Fibroblast of gingiva (primary cell): ENCODE measurements around the gene THUMPD2.
"Not testable (repeated sequence)": the region's sequence is repeated elsewhere in the genome, so short reads cannot be mapped to it uniquely, and the experiment has no call there.

ENCODE experiments used
- DNase-seq: peaks from one replicate; pipeline ENCODE4 v3.0.0-alpha.2; 2011; ENCODE audit warnings: low read depth

THUMPD2 gene, protein sequence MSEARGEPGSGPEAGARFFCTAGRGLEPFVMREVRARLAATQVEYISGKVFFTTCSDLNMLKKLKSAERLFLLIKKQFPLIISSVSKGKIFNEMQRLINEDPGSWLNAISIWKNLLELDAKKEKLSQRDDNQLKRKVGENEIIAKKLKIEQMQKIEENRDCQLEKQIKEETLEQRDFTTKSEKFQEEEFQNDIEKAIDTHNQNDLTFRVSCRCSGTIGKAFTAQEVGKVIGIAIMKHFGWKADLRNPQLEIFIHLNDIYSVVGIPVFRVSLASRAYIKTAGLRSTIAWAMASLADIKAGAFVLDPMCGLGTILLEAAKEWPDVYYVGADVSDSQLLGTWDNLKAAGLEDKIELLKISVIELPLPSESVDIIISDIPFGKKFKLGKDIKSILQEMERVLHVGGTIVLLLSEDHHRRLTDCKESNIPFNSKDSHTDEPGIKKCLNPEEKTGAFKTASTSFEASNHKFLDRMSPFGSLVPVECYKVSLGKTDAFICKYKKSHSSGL

DNA sequence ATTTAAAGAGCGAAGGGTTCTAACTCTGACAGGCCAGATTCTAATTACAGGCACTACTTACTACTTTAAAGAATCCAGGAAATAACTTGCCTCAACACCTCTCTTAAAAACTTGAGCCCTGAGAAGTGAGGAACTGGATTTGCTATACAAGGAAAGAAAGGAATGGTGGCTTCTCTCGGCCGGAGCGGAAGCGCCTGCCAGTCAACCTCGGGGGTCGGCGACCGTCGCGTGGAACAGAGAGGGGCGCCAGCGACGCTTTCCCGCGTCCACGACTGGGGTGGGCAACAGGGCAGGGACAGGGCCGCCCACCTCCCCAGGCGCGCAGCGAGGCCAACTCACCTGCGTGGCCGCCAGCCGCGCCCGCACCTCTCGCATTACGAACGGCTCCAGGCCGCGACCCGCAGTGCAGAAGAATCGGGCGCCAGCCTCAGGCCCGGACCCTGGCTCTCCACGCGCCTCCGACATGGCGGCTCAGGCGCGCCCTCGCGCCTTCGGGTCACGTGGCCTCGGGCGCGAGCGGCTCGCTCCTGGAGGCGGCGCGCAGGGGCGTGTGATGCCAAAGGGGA is at the start of gene THUMPD2:
Gene THUMPD2, minus strand, starts transcription at position 484 of the 566 bp plus-strand sequence. Its CDS starts 19 bp downstream, at position 465.
- peak; percentile 72 for DNase-seq

DNA sequence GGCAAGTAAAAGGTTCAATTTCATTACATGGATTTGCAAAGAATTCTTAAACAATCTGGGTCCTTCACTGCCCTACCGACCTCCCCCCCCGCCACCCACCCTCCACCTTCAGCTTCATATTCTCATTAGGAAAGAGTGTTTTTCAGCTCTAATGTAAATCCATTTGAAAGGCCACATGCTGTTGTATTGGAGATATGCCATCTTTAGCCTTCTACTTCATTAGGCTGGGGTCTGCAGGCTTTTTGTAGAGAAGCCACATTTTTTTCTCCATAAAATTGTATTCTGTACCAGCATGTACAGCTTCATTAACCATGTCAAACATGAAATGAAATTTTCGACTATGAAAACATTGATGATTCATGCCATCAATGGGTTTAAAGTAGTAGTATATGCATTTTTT is 42.8 kb upstream of the THUMPD2 start:
- DNase-seq, result no peak

DNA sequence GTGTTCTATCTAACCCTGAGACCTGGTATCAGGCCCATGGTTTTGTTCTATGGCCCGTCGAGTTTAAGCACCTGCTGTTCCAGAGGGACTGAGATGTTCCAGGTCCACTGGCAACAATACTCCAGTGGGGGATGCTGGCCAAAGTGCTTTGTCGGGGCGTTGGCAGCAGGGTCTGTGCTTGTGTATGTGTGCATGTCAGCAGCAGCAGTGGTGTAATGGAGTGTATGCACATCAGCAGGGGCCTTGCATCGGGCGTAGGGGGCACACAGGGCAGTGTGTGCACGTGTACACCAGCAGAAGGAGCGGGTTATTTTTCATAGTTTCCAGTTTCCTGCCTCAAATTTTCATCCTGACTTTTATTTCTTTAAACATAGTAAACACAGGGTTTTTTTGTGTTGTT is 37.8 kb upstream of the THUMPD2 start:
- DNase-seq, result no peak

DNA sequence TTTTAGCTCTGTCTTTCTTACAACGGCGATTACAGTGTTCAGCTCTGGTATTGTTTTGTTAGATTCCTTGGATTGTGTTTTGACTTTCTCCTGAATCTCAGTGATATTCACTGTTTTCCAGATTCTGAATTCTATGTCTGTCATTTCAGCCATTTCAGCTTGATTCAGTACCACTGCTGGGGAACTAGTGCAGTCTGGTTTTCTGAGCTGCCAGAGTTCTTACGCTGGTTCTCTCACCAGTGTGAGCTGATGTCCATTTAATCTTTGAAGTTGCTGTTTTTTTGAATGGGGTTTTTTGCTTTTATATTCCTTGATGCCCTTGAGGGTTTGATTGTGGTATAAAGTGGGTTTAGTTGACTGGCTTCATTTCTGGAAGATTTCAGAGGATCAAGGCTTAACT is 37.4 kb upstream of the THUMPD2 start:
- no peak for DNase-seq

DNA sequence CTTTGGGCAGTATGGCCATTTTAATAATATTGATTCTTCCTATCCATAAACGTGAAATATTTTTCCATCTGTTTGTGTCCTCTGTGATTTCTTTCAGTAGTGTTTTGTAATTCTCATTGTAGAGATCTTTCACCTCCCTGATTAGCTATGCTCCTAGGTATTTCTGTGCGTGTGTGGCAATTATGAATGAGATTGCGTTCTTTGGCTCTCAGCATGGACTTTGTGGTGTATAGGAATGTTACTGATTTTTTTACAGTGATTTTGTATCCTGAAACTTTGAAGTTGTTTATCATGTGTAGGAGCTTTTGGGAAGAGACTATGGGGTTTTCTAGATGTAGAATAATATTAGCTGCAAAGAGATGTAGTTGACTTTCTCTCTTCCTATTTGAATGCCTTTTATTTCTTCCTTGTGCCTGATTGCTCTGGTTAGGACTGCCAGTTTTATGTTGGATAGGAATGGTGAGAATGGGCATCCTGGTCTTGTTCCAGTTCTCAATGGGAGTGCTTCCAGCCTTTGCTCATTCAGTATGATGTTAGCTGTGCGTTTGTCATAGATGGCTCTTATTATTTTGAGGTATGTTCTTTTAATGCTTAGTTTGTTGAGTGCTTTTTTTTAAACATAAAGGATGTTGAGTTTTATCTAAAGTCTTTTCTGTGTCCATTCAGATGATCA is 27.0 kb upstream of the THUMPD2 start:
- peak; percentile 15 for DNase-seq

DNA sequence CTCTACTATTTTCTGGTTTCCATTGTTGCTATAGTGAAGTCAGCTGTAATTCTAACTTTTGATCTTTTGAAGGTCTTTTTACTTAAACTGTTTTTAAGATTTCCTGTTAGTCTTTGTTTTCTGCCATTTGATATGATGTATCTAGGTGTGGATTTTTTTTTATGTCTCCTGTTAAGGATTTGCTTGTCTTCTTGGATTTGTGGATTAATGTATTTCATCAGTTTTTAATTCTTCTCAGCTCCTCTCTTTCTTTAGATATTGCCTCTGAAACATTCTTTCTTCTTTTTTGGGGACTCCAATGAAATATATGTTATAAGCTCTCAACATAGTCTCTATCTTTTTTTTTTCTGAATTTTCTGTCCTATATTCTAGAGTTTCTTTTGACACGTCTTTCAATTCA is 24.8 kb upstream of the THUMPD2 start:
- DNase-seq, result no peak

DNA sequence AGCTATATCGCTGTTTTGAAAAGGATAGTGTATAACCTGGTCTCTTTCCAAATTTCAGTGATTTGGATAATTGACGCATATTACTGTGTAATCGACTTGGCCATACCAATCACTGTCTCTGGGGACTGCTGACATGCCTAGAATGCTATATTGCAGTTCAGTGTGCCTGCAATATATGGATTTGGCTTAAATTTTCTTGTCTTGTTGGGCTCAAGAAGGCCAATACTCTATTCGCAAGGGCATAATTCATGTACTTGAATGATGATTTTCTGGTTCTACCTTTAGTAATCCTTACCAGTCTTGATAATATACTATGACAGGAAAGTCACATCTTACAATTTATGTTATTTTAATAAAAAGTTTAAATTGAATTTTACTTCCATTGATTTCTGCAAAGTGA is 21.7 kb upstream of the THUMPD2 start:
- no peak for DNase-seq

DNA sequence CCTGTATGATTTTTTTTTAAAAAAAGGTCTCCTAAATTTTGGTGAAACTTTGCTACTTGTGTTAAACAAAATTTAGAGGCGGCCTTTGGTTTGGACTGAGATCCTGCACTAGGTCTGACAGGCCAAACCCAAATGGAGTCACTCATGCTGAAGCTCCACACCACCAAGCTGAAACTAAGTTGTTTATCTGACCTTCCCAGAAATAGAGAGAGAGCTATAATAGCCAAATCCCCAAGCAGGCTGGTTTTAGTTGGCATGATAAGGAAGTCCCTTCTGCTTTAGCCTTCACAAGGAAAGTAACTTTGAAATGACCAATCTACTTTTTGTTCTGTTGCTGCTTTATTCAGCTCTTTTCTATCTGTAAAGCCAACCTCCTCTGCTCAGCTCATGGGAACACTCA is 17.1 kb upstream of the THUMPD2 start:
- DNase-seq, result no peak

DNA sequence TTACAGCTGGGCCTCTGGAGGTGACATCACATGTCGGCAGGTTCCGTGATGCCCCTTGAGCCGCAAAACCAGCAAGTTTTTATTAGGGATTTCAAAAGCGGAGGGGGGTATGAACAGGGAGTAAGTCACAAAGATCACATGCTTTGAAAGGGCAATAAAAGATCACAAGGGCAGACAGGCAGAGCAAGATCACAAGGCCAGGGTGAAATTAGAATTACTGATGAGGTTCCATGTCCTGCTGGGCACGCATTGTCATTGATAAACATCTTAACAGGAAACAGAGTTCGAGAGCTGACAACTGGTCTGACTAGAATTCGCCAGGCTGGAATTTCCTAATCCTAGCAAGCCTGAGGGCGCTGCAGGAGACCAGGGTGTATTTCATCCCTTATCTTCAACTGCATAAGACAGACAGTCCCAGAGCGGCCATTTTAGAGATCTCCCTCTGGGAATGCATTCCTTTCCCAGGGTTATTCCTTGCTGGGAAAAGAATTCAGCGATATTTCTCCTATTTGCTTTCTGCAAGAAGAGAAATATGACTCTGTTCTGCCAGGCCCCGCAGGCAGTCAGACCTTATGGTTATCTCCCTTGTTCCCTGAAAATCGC is 11.3 kb upstream of the THUMPD2 start:
- DNase-seq, result not testable (repeated sequence)

DNA sequence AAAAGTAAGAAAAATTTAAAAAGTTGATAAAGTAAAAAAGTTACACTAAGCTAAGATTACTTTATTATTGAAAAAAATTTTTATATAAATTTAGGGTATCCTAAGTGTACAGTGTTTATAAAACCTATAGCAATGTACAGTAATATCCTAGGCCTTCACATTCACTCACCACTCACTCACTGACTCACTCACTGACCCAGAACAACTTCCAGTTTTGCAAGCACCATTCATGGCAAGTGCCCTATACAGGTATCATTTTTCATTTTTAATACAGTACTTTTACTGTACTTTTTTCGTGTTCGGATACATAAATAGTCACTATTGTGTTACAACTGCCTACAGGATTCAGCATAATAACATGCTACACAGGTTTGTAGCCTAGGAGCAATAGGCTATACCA is 8.9 kb upstream of the THUMPD2 start:
- no peak for DNase-seq

DNA sequence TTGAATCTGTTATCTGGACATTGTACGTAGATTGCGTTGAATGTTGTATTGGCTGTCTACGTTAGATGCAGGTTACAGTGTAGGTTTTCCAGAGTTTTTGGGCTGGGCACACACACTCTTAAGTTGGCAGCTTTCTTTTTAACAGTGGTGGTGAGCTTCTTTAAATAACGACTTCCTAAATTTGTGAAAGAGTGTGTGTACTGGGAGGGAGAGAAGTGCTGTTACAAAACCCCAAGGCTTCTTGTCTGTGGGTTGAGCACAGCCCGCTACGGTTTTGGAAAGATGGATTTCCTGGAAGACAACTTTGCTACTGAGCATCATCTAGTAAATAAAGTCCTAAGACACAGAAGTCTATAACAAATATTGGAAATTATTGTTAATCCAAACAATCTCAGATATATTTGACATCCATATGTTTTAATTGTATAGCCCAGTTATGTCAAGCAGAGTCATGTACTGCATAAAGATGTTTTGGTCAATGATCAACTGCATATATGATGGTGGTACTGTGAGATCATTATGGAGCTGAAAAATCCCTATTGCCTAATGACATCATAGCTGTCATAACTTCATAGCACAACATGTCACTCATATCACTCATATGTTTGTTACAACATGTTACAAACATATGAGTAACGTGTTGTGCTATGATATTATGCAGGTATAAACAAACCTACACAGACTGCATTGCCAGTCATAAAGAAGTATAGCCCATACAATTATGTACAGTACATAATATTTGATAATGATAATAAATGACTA is 7.9 kb upstream of the THUMPD2 start:
- DNase-seq, result no peak

DNA sequence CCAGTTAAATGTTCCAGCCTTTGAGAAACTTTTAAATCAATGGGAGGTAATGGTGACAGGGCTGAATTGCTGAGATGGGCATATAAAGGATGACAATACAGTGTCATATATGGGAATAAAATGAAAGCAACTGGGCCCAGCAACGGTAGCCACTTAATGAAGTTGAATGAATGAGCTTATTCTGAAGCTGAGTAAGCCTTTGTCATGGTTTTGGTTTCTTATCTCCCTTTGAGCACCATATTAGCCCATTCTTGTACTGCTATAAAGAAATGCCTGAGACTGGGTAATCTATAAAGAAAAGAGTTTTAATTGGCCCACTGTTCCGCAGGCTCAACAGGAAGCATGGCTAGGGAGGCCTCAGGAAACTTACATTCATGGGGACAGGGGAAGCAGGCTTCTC is 3.5 kb upstream of the THUMPD2 start:
- no peak for DNase-seq

DNA sequence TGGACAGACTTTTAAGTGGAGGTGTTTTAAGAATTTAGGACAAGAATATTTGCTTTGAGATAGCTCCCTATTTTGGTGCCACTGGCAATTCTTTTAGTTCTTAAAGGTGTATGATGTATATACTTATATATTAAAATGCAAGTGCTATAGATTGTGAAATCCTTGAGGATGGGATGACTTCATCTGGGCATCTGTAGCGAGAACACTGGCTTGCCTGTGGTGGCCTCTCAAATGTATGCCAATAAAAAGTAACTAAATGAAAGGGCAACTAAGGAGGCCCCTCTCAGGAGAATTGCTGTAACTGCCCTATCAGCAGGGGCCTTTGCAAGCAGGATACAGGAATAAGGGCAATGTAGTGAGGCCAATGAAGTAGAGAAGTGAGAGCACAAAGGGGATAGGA is 2.6 kb upstream of the THUMPD2 start:
- DNase-seq, result peak; percentile 4

DNA sequence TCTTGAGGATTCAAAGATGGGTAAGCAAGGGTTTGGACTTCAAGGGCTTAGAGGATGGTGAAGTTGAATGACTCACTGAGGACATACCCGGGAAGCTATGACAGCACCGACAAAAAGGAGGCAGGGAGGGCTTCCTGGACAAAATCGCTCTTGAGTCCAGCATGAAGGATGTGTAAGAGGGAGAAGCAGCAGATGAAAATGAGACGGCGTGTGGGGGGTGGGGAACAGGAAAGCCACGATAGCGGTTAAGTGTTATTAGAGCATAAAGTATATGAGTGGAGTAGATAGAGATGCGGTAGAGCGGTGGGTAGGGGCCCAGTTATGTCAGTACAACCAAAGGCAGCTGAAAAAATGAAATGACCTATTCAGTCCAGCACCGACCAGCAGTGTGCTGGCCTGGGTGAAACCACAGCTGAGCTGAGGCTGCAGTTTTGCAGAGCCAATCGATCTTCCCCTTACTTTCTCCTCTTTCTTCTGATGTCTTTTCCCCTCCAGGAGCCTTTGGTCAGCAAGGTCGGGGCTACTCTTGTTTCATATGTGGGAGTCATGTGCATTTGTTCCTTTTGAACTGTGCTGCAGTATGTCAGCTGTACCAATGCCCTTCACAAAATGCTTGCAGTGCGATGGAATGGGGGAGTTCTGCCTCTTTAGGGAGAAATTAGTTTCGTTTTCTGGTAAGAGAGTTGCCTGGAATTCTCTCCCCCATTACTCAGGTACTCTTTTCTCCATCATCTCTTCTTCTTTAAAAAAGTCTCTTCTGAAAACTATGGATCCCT is 2.0 kb upstream of the THUMPD2 start:
- DNase-seq, result no peak

DNA sequence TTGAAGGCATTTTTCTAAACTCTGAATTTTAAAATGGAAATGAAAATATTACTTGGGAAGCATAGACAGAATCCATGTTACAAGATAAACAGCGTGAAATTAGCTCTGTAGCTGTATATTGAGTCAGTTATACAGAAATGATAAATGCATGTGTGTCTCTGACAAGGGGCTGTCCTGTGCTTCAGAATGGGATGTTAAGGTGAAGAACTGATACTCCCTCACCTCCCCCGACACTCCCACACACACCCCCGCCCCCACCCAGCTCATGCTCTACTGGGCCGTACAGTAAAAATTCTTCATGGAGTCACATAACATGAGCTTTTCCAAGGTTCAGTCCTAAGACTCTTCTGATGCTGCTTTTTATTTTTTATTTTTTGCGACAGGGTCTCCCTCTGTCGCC is 869 bp upstream of the THUMPD2 start:
- no peak for DNase-seq

DNA sequence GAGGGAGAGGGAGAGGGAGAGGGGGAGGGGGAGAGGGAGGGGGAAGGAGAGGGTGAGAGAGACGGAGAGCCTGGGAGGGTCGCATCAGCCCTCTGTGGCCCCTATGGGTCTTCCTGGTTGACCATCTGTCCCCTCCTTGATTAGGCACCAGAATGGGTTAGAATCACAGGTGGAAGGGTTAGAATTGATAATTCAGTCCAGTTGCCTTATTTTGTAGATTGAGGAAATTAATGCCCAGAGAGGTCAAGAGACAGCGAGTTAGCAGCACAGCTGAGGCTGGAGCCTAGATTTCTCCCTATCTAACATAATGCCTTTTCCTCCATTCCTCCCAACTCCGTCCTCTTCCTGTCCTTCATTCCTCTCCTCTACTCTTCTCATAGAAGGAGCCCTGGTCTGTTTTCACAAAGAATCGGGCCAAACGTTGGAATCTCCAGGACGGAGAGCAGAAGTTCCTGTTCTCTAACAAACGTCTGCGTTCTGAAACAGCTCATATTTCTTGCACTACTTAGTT is 338 bp upstream of the THUMPD2 start:
- no peak for DNase-seq

DNA sequence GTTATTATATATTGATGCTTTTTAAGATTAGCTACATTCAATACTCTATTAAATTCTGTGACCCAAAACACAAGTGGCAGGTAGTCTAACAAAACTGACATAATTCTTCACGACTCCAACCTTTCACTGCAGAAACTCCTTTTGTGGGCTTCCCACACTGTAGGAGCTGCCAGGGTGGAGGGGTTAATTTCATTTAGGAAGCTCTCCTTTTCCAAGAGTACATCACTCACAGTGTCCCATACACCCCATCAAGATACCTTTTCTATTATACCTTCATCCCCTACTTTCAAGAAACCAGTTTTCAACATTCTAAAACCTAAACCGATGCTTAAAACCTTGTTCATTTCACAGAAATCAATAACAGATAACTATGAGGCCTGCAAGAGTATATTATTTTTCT is 825 bp downstream of the THUMPD2 start:
- no peak for DNase-seq

DNA sequence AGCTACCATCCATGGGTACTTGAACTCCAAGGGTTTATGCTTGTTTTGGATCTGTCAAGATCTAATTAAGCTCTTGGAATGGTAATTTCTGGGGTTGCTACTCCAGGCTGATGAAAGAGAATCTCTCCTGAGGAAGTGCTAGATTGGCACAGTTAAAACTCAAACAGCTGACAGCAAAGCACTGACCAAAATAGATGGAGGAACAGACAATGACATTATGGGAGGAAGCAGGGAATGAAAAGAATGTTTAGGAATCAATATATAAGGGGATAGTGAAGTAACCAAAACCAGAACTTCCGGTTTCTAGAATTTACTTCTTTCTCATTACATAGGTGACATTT is 6.3 kb downstream of the THUMPD2 start:
- DNase-seq, result no peak

DNA sequence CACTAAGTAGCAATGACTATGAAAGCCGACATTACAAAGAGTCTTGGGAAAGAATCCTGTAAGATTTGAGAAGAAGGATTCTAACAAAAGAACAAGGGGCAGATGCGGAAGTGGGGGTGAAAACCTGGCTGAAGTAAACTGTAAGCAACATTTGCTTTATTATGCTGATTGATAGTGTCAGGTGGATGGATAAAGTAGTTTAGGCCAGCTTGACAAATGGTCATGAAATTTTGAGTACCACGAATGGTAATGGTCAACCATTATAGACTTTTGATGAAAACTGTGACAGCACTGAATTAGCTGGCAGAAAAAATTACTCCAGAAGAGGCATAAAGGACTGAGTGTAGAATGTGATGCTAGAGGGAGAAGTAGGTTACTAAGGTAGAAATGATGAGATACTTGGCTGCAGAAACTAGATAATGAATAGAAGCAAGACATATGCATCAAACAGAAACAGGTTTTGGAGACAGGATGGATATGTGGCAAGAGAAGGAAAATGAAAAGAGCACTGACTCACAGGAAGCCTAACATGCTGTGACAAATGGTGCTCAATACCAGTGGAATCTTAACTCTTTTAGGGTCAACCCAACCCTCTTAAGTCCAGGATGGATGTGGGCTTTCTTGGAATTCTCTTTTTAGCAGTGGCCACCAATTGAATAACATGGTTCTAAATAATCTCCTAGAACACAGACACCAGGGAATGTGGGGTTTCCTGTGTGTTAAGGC is 6.8 kb downstream of the THUMPD2 start:
- DNase-seq, result peak; percentile 5

DNA sequence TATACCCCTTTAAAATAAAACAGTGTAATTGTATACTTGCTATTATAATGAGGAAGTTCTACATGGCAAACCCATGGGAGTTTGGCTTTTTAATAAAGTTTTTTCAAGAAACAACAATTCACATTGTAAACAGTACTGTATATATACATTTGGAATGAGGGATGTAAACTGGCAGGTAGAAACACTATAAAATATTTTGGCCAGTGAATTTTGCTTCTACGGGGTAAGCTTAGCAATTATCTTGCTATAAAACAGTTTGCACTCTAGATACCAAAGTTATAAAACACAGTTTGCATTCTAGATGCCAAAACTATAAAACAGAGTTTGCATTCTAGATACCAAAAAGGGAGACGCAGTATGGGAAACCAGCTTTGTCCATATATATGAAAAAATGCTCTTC is 16.6 kb downstream of the THUMPD2 start:
- no peak for DNase-seq
